ENCODE measurements around the gene CCDC57.
A peak's percentile ranks its signal among the peaks of the same experiment; 100 is the strongest.

Gene CCDC57

DNA sequence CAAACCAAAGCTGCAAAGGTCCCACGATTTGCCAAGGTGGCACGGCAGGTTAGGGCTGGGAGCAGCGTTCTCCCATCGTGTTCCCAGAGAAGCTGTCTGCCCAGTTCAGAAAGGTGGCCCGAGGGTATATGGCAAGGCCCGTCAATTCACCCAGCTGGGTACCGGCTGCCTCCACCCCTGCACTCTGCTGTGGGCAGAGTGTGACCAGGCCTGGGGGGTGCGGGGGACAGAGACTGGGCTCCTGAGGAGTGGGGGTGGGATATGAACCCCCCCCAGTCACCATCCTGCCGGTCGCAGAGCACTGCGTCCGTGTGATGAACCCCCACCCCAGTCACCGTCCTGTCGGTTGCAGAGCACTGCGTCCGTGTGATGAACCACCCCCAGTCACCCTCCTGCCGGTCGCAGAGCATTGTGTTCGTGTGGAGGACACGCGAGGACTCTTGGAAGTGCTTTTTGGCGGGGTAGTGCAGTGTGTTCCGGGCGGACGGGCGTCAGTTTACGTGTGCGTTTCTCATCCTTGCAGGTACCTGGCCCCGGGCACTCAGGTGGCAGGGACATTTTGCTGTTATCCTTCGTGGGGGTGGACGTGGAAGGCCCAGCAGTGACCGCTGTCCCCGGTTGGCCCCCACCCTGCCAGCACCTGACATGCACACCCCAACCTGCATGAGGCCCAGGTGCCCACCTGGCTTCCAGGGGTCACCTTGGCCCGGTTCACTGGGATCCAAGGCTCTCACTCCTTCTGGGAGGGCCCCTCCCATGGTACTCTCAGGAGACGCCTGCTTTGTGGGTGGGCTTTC is 111.9 kb downstream of the CCDC57 start:
- Histone ChIP-seq H3K4me1 (ENCODE audit: low read length) (peaks cover 35% of the 10 kb centered on the region), H3K79me2 (ENCODE audit: low read length) (peaks cover 43% of the 10 kb centered on the region), H3K9ac (ENCODE audit: low read length) (no peak overlapping the region), H3K27ac (ENCODE audit: low read length) (no peak overlapping the region), H3K36me3 (replicated peaks; ENCODE audit: low read depth, low read length) (peaks cover 19% of the 10 kb centered on the region), H3K27me3 (ENCODE audit: low read depth, low read length) (no peaks in the 10 kb centered on the region), H2AFZ (ENCODE audit: low read depth, low read length) (no peak overlapping the region), H3K4me2 (ENCODE audit: low read length) (peak overlapping the region; percentile 99), H4K20me1 (ENCODE audit: insufficient read depth, low read length) (peaks cover 14% of the 10 kb centered on the region), H3K4me3 (ENCODE audit: low read length) (no peak overlapping the region), H3K9me3 (ENCODE audit: insufficient read depth, low read length) (no peaks in the 10 kb centered on the region)
- no peak for TF ChIP-seq EZH2phosphoT487 (IDR thresholded peaks at IDR 0.05; ENCODE audit: low read depth)
- TF ChIP-seq, protein P1, sequence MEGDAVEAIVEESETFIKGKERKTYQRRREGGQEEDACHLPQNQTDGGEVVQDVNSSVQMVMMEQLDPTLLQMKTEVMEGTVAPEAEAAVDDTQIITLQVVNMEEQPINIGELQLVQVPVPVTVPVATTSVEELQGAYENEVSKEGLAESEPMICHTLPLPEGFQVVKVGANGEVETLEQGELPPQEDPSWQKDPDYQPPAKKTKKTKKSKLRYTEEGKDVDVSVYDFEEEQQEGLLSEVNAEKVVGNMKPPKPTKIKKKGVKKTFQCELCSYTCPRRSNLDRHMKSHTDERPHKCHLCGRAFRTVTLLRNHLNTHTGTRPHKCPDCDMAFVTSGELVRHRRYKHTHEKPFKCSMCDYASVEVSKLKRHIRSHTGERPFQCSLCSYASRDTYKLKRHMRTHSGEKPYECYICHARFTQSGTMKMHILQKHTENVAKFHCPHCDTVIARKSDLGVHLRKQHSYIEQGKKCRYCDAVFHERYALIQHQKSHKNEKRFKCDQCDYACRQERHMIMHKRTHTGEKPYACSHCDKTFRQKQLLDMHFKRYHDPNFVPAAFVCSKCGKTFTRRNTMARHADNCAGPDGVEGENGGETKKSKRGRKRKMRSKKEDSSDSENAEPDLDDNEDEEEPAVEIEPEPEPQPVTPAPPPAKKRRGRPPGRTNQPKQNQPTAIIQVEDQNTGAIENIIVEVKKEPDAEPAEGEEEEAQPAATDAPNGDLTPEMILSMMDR (IDR thresholded peaks at IDR 0.05; ENCODE audit: low read depth, low read length) = no peak

DNA sequence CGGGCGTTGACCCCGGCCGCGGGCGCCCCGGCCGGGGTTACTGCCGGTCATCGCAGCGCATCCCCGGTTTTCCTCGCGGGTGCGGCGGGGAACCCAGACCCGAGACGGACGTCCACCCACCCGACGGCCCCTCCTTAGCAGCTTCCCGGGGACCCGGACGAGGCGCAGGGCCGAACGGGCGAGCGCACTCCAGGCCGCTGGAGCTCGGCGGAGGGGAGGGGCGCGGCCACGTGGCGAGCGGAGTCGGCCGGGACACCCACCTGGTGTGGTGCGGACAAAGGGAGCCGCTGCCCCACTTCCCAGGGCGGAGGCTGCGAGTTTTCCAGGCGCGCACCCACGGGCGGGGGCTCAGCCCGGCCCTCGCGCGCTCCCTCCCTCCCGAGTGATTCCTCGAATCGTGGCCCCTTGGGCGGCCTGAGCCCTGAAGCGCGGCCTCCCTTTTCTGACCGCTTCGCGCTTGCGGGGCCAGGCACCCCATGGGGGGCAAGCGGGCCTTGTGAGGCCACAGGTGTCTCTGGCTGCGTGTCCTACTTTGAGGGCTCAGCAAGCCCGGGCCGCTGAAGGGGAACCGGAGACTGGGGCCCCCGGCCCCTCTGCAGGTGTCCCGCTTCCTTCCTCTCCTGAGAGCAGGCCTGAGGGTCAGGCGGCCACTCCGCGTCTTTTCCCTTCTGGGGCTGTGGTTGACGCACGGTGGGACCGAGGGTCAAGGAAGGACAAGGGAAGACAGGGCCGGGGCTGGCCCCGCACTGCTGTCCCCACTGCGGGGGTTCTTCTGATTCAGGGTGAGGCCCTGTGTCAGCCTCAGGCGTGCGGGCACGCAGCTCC is 113.5 kb downstream of the CCDC57 start:
- Histone ChIP-seq H3K27ac (ENCODE audit: low read length) (peak overlapping the region; percentile 90), H3K9ac (ENCODE audit: low read length) (peak overlapping the region; percentile 99), H3K79me2 (ENCODE audit: low read length) (peaks cover 54% of the 10 kb centered on the region), H3K27me3 (ENCODE audit: low read depth, low read length) (no peaks in the 10 kb centered on the region), H3K9me3 (ENCODE audit: insufficient read depth, low read length) (no peaks in the 10 kb centered on the region), H3K4me1 (ENCODE audit: low read length) (peaks cover 30% of the 10 kb centered on the region), H3K4me2 (ENCODE audit: low read length) (peak overlapping the region; percentile 99), H2AFZ (ENCODE audit: low read depth, low read length) (no peak overlapping the region), H3K36me3 (replicated peaks; ENCODE audit: low read depth, low read length) (peaks cover 30% of the 10 kb centered on the region), H4K20me1 (ENCODE audit: insufficient read depth, low read length) (peaks cover 21% of the 10 kb centered on the region), H3K4me3 (ENCODE audit: low read length) (peak overlapping the region; percentile 92)
- TF ChIP-seq, protein P1 (IDR thresholded peaks at IDR 0.05; ENCODE audit: low read depth, low read length) = no peak
- no peak for TF ChIP-seq EZH2phosphoT487 (IDR thresholded peaks at IDR 0.05; ENCODE audit: low read depth)

DNA sequence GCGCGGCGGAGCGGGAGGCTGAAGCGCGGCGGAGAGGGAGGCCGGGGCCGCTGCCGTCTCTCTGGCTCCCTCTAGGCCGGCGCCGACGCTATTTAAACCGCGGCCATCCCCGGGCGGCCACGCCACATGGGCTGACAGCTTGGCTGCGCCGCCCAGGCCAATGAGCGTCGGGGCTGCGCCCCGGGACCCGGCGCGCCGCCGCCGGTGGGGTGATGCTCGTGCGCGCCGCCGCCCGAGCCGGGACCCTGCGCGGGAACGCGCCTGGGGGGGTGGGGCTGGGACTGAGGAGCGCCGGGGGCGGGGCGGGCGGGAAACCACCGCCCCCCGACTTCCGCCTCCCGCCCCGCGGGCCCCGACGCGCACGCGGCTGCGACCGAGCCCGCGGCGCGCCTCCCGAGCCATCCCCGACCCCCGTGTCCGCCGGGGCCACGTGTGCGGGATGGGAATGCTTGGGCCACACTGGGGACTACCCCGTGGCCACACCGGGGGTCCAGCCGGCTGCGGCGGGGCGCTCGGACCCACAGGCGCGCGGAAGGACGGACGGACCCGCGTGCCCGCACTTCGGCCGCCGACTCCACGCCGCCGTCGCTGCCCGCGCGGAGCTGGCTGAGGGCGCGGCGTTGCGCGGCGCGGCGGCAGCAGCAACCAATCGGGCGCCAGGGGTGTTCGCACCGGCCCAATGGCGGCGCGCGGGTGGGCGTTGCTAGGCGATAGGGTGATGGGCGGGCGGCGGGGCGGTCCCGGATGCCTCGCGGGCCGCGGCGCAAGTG is 114.3 kb downstream of the CCDC57 start, which contains the start of gene FASN:
Gene FASN (minus strand): TSS at position 68 of the 770 bp plus-strand sequence. CDS start 1,791 bp downstream, outside the sequence.
- peaks cover 30% of the 10 kb centered on the region for H3K4me1 ChIP-seq (ENCODE audit: low read length)
- peak within 1 kb of the TSS; percentile 97 for H3K4me3 ChIP-seq (ENCODE audit: low read length)
- peaks cover 23% of the 10 kb centered on the region for H4K20me1 ChIP-seq (ENCODE audit: insufficient read depth, low read length)
- H3K9me3 ChIP-seq (ENCODE audit: insufficient read depth, low read length) = no peaks in the 10 kb centered on the region
- H3K79me2 ChIP-seq (ENCODE audit: low read length) = peaks cover 60% of the 10 kb centered on the region
- H2AFZ ChIP-seq (ENCODE audit: low read depth, low read length) = no peak within 1 kb of the TSS
- TF ChIP-seq, protein P1 (IDR thresholded peaks at IDR 0.05; ENCODE audit: low read depth, low read length) = peak; percentile 32
- no peak for TF ChIP-seq EZH2phosphoT487 (IDR thresholded peaks at IDR 0.05; ENCODE audit: low read depth)
- peak within 1 kb of the TSS; percentile 90 for H3K27ac ChIP-seq (ENCODE audit: low read length)
- peak within 1 kb of the TSS; percentile 99 for H3K9ac ChIP-seq (ENCODE audit: low read length)
- H3K27me3 ChIP-seq (ENCODE audit: low read depth, low read length) = no peaks in the 10 kb centered on the region
- H3K4me2 ChIP-seq (ENCODE audit: low read length) = peak within 1 kb of the TSS; percentile 99
- H3K36me3 ChIP-seq (replicated peaks; ENCODE audit: low read depth, low read length) = peaks cover 36% of the 10 kb centered on the region

All from OCI-LY3 (cell line).